DMS53 treated with DMSO at 0.1 percent for 48 hours (cell line): Measurements from ENCODE around the gene SNX25.
A peak's percentile ranks its signal among the peaks of the same experiment; 100 is the strongest.
"Not testable (repeated sequence)": the region's sequence is repeated elsewhere in the genome, so short reads cannot be mapped to it uniquely, and the experiment has no call there.

Experiments
- DNase-seq: peaks from one replicate; lab custom pipeline; 2025; ENCODE audit not compliant: unreplicated experiment; lab: John Stamatoyannopoulos, UW

SNX25 gene

GRCh38 chr4:185209031-185209851 is at the start of gene SNX25:
TSS of gene SNX25 (plus strand) at chr4:185209598. CDS start at chr4:185209827, 229 bp downstream.
- peak; percentile 70 for DNase-seq

DNA sequence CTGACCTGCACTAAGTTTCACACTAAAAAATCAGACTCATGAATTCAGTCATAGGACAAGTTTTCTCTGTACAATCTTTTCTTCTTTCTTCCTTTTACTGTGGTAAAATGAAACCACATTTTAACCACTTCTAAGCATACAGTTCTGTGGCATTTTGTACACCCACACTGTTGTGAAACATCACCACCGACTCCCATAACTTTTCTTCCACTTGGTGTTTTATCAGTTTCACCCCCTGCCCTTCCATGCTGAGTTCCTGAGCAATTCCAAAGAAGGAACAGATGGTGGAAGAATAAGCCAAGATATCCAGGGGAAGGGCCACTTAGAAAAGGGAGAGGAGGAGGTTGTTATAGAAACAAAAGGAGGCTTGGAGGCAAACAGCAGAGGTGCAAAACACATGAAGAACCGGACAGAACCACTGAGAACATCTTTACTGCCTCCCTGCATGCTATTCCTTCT is 43.8 kb upstream of the SNX25 start:
- no peak for DNase-seq

DNA sequence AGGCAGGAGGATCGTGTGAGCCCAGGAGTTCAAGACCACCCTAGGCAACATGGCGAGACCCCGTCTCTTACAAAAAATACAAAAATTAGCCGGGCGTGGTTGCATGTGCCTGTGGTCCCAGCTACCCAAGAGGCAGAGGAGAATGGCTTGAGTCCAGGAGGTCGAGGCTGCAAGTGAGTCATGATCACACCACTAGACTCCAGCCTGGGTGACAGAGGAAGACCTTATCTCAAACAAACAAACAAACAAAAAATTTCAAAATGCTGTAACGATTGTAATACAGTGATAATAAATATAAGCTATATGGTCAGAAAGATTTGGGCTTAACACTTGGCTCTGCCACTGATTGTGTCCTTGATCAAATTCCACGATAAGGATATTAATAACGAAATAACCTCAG is 42.2 kb upstream of the SNX25 start:
- DNase-seq = no peak

- DNase-seq = no peak
Observed at GRCh38 chr4:185171373-185172071, 37.9 kb upstream of the SNX25 start.

- no peak for DNase-seq
Observed at GRCh38 chr4:185179488-185179887, 29.9 kb upstream of the SNX25 start.

GRCh38 chr4:185182239-185182638 is 27.2 kb upstream of the SNX25 start:
- DNase-seq = no peak

- peak; percentile 54 for DNase-seq
Observed at GRCh38 chr4:185183622-185184281, 25.6 kb upstream of the SNX25 start.

DNA sequence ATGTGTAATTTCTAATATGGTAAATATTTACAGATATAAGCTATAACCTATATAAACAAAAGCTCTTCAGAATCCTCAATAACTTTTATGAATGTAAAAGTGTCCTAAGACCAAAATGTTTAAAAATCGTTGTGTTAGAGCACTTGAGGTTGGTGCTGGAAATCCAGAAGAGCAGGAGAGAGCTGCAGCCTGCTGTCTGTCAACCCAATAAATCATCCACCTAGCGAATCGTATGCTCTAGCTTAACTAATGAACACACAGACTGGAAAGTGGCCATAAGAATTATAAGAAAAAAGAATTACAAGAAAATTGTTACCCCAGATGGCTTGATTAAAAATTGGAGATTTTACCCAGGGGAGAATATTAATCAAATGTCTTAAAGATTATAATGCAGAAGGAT is 22.6 kb upstream of the SNX25 start:
- no peak for DNase-seq

GRCh38 chr4:185189606-185190305 is 19.6 kb upstream of the SNX25 start:
- DNase-seq = no peak

GRCh38 chr4:185190306-185190856 is 19.0 kb upstream of the SNX25 start:
- DNase-seq = no peak

- no peak for DNase-seq
Observed at GRCh38 chr4:185192059-185192458, 17.3 kb upstream of the SNX25 start.

- no peak for DNase-seq
Observed at GRCh38 chr4:185194924-185195888, 14.2 kb upstream of the SNX25 start.

DNA sequence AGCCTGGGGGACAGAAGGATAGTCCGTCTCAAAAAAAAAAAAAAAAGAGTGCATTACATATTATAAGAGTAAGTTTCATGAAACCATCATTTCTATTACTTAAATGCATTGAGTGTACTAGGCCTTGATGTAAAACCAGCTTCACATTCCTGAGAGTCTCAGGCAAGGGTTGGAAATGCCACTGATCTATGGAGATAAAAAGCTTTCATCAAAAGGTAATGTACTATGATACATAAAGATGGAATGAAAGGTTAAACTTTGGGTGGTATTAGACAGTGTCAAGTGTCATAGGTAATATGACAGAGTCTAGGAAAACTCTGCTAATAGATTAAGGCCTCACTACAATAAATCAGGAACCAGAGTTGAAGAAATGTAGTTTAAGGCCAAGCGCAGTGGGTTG is 13.0 kb upstream of the SNX25 start:
- DNase-seq = no peak

- not testable (repeated sequence) for DNase-seq
Observed at GRCh38 chr4:185198189-185198588, 11.2 kb upstream of the SNX25 start.

DNA sequence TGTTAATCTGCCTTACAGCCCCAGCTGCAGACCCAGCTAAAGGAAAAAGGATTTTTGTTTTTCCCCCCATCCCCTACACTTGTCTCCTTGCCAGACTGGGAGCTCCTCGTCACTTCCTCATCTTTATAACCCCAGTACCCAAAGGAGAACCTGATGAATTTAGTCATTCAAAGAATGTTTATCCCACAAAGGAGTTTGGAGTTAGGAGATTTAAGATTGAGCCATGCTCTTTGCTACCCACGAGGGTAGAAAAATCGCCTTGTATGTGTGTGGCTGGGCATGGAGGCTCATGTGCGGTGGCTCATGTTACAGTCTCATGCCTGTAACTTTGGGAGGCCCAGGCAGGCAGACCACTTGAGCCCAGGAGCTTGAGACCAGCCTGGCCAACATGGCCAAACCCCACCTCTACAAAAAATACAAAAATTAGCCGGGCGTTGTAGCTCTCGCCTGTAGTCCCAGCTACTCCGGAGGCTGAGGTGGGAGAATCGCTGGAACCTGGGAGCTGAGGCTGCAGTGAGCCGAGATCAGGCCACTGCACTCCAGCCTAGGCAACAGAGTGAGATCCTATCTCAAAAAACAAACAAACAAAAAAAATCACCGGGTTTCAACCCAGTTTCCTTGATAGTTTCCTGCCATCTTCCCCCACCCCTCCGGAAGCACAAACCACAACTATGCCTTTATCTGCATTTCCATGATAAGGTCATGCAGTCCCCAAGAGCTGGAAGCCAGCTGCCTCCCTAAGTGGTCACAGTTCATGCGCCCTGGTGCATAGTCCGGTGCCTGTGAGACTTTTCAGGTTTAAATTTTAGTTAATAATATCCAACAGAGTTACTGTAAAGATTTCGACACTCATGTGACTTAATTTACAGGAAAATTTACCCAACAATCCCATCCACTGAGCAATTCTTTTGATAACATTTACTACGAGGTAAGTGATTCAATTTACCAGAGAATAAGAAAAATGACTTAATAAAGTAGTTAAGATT is 7.1 kb upstream of the SNX25 start:
- DNase-seq = no peak

GRCh38 chr4:185202984-185203485 is 6.4 kb upstream of the SNX25 start:
- no peak for DNase-seq

DNA sequence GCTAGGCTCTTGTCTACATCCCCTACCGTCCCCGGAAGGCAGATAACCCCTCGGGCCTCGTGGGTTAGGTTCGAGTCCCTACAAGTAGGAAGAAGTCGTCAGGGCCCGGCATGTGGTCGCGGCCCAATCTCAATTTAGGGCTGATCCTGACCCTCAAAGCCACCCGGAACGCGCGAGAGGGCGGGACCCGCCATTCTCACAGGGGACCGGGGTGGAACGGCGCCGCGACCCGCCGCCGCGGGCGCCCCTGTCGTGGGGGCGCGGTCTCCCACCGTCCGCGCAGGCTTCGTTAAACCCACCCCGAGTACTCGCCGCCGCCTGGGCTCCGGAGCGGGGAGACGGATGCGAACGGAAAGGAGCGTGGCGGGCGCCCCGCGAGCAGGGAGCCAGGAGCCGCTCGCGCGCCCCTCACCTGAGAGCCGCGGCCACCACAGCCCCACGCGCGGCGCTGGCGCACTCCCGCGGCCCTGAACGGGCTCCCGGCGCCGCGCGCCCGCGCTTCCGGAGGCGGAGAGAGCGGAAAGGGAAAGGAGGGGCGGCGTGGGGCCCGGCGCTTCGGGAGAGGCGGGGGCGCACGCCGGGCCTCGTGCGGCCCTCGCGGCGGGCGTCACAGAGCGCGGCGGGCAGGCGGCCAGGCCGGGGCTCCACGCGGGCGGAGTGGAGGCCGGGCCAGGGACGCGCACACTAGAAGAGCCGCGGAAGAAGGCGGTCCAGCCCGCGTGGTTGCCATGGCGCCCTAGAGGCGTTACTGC is 5.7 kb upstream of the SNX25 start, which contains the start of gene CFAP97:
Gene CFAP97, minus strand, starts transcription at position 515 of the 752 bp plus-strand sequence. CDS start 12,804 bp downstream, outside the sequence.
- DNase-seq = peak; percentile 67
